Activated T-helper 17 cell treated with anti-CD3 and anti-CD28 coated beads, Interleukin-2, amount 50 U/mL, for 72 hours (primary cell): ENCODE measurements around the gene FADS6. TPM values are rescaled to one million over a fixed set of nuclear protein-coding genes. Genes with fewer than 3 reads are reported as not detected.
"Not testable (repeated sequence)": the region's sequence is repeated elsewhere in the genome, so short reads cannot be mapped to it uniquely, and the experiment has no call there.

Experiments
- ATAC-seq: fragments of 150-1000 bp; cut with Tn5 transposase; replicated peaks from 2 replicates; pipeline ENCODE4 v1.10.0; 2021; ENCODE audit warnings: mild to moderate bottlenecking, moderate library complexity
- H3K27ac Mint-ChIP-seq: one replicate; pipeline ENCODE4 v1.8.0; 2022; ENCODE audit warnings: mixed read lengths
- H3K27me3 Mint-ChIP-seq: one replicate; pipeline ENCODE4 v1.8.0; 2022; ENCODE audit warnings: mixed read lengths
- H3K36me3 Mint-ChIP-seq: one replicate; pipeline ENCODE4 v1.8.0; 2022; ENCODE audit warnings: low read depth, mild to moderate bottlenecking, mixed read lengths
- H3K4me1 Mint-ChIP-seq: one replicate; pipeline ENCODE4 v1.8.0; 2022; ENCODE audit warnings: mixed read lengths
- H3K4me3 Mint-ChIP-seq: one replicate; pipeline ENCODE4 v1.8.0; 2022; ENCODE audit warnings: mild to moderate bottlenecking, mixed read lengths
- H3K9me3 Mint-ChIP-seq: one replicate; pipeline ENCODE4 v1.8.0; 2022; ENCODE audit warnings: mixed read lengths
- total RNA-seq, 2 donors: library from RNA; stranded (reverse); gene quantifications; one replicate each; pipeline ENCODE4 v1.2.3, GENCODE V29; 2022

Gene FADS6
- total RNA-seq, 2 donors from 2014 or later: not detected

DNA sequence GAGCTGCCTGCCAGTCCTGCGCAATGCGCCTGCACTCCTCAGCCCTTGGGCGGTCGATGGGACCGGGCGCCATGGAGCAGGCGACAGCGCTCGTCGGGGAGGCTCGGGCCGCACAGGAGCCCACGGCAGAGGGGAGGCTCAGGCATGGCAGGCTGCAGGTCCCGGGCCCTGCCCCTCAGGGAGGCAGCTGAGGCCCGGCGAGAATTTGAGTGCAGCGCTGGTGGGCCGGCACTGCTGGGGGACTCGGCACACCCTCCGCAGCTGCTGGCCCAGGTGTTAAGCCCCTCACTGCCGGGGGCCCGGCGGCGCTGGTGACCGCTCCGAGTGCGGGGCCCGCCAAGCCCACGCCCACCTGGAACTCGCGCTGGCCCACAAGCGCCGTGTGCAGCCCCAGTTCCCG lies 13.6 kb upstream of the FADS6 start:
- no peak overlapping the region for H3K27ac Mint-ChIP-seq
- peaks cover 5% of the 10 kb centered on the region for H3K27me3 Mint-ChIP-seq
- ATAC-seq: no peak
- H3K36me3 Mint-ChIP-seq: no peaks in the 10 kb centered on the region
- no peak overlapping the region for H3K4me3 Mint-ChIP-seq
- H3K4me1 Mint-ChIP-seq: no peaks in the 10 kb centered on the region
- no peaks in the 10 kb centered on the region for H3K9me3 Mint-ChIP-seq

DNA sequence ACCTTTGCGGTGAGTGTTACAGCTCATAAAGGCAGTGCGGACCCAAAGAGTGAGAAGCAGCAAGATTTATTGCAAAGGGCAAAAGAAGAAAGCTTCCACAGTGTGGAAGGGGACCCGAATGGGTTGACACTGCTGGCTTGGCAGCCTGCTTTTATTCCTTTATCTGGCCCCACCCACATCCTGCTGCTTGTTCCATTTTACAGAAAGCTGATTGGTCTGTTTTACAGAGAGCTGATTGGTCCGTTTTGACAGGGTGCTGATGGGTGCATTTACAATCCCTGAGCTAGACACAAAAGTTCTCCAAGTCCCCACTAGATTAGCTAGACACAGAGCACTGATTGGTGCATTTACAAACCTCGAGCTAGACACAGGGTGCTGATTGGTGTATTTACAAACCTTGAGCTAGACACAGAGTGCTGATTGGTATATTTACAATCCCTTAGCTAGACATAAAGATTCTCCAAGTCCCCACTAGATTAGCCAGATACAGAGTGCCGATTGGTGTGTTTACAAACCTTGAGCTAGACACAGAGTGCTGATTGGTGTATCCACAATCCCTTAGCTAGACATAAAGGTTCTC lies 12.9 kb upstream of the FADS6 start:
- not testable (repeated sequence) for H3K36me3 Mint-ChIP-seq, H3K9me3 Mint-ChIP-seq, H3K4me1 Mint-ChIP-seq, H3K27me3 Mint-ChIP-seq, H3K27ac Mint-ChIP-seq, ATAC-seq, H3K4me3 Mint-ChIP-seq

DNA sequence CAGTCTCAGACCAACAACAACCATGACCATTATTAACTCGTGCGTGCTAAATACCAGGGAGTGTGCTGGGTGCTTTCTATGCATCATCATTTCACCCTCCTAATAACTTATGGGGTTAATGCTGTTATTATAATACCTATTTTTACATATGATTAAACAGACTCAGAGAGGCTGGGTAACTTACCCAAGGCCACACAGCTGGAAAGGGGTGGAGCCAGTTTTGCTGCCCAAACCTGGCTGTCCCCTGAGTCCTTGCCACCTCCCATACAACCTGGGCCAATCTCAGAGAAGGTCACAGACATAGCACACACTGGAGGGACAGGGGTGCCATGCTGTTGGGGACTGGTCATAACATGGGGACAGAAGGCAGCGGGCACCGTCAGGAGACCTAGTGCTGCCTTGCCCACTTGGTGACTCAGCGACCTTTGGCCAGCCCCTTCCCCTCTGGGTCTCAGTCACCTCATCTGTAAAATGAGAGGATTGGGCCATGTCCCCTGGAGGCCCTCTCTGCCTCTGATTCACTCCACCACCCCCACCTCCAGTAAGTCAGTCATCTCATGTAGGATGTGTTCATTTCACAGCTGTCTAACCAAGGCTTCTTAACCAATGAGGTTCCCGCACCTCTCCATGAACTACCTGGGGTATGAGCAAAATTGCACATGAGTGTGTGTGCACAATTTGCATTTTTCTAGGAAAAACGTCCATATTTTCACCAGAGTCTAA lies 11.4 kb upstream of the FADS6 start:
- H3K27ac Mint-ChIP-seq: no peak overlapping the region
- H3K27me3 Mint-ChIP-seq: peaks cover 5% of the 10 kb centered on the region
- no peaks in the 10 kb centered on the region for H3K9me3 Mint-ChIP-seq
- no peaks in the 10 kb centered on the region for H3K4me1 Mint-ChIP-seq
- peak; percentile 43 for ATAC-seq
- no peaks in the 10 kb centered on the region for H3K36me3 Mint-ChIP-seq
- no peak overlapping the region for H3K4me3 Mint-ChIP-seq

DNA sequence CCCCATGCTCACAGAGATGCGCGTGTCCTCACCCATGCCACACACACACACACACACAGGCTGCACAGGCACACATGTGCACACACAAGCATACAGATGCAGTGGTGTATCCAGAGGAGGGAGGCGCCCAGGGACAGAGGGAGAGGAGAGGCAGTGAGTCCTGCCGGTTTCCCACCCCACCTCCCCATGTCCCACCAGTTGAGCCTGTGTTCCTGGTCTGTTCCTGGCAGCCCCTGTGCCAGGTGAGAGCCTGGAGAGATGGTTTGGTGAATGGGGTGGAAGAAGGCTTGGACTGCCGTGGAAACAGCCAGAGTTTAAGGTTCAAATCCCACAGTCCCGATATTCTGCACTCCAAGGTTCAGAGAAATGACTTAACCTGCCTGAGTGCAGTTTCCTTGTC lies 10.2 kb upstream of the FADS6 start:
- Mint-ChIP-seq H3K4me3 (no peak overlapping the region), H3K9me3 (no peaks in the 10 kb centered on the region), H3K36me3 (no peaks in the 10 kb centered on the region), H3K4me1 (no peaks in the 10 kb centered on the region), H3K27ac (no peak overlapping the region), H3K27me3 (peaks cover 5% of the 10 kb centered on the region)
- no peak for ATAC-seq

DNA sequence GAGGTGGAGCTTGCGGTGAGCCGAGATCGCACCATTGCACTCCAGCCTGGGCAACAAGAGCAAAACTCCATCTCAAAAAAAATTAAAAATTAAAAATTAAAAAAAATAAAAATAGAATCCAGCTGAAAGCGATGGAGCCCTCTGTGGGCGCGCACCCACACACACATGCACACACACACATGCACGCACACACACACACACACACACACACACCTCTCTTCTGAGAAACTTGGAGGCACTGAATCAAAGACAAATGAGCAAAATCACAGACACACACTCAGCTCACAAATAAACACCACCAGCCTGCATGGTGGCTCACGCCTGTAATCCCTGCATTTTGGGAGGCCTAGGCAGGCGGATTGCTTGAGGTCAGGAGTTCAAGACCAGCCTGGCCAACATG lies 9.6 kb upstream of the FADS6 start:
- Mint-ChIP-seq H3K4me3 (no peak overlapping the region), H3K4me1 (no peaks in the 10 kb centered on the region)

DNA sequence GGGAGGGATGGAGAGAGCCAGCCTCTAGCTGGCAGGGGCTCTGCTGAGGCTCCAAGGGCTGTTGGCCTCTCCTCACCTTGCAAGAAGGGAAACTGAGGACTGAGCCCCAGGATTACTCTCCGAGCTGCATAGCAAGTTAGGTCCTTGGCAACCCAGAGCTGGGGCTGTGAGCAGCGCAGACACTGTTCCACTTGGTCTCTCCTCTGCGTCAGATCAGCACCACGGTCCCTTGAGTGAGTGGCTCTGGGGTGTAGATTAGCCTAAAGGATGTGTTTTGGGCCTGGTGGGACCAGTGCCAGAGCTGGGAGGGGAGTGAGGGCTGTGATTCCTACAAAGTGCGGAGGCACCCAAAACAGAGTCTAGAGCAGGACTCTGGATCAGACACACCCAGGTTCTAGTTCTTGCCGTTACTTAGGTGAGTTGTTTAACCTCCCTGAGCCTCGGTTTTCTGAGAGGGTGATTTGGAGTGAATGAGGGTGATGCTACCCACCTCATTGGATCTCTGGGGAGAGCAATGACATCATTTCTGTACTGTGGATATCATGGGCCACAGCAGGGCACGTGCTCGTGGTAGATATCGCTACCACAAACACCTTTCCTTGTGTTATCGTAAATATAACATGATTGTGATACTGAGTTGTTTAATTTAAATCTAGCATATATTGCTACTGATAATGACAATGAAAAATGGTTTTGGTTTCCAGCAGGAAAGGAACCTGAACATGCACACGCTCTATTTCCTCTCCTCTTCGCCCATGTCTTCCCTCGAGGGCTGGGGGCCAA lies 8.1 kb upstream of the FADS6 start:
- ATAC-seq: no peak
- H3K9me3 Mint-ChIP-seq: no peaks in the 10 kb centered on the region
- no peak overlapping the region for H3K4me3 Mint-ChIP-seq
- H3K4me1 Mint-ChIP-seq: no peaks in the 10 kb centered on the region
- H3K27ac Mint-ChIP-seq: no peak overlapping the region
- peaks cover 5% of the 10 kb centered on the region for H3K27me3 Mint-ChIP-seq
- no peaks in the 10 kb centered on the region for H3K36me3 Mint-ChIP-seq

More for the DNA sequence above, 9.6 kb upstream of the FADS6 start:
- peaks cover 5% of the 10 kb centered on the region for H3K27me3 Mint-ChIP-seq
- no peak for ATAC-seq
- H3K9me3 Mint-ChIP-seq: no peaks in the 10 kb centered on the region
- no peak overlapping the region for H3K27ac Mint-ChIP-seq
- no peaks in the 10 kb centered on the region for H3K36me3 Mint-ChIP-seq

DNA sequence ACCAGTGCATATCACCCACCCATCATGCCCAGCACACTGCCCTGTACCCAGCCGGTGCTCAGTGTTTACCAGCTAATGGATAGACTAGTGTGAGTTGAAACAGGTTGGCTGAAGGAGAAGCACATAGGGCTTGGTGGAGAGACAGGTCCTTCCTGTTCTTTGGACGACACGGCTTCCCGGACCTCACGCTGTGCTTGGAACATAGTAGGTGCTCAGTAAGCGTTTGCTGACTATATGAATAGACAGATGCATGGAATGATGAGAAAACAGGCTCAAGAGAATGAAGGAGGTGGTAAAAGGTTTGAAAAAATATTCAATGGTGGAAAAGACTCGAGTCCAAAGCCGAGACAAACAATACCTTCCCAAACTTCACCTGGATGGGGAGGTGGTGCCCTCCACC lies 6.8 kb upstream of the FADS6 start:
- Mint-ChIP-seq H3K4me1 (no peaks in the 10 kb centered on the region), H3K9me3 (no peaks in the 10 kb centered on the region), H3K27ac (no peak overlapping the region), H3K4me3 (no peak overlapping the region), H3K27me3 (peaks cover 10% of the 10 kb centered on the region), H3K36me3 (no peaks in the 10 kb centered on the region)
- ATAC-seq: no peak

DNA sequence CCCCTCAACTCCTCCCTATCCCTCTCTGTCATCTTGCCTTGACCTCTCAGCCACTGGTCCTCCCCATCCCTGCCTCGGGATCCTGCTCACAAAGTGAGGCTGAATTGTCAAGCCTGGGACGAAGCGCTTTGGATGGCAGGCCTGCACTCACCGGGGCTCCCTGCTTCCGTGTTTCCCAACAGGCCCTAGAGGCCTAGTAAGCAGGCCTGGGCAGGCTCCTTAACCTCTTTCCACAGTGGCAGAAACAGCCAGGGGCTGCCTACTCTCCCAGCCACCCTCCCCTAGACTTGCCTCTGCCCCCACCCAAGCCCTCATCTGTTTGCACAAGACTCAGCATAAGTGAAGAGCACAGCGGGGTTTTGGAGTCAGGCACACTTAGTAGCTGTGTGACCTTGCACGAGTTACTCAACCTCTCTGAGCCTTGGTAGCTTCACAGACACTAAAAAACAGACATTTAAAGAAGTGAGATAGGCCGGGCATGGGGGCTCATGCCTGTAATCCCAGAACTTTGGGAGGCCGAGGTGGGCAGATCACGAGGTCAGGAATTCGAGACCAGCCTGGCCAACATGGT lies 5.0 kb upstream of the FADS6 start:
- Mint-ChIP-seq H3K9me3 (no peaks in the 10 kb centered on the region), H3K4me1 (no peaks in the 10 kb centered on the region), H3K27ac (no peak overlapping the region), H3K4me3 (no peak overlapping the region), H3K27me3 (peaks cover 19% of the 10 kb centered on the region), H3K36me3 (no peaks in the 10 kb centered on the region)
- ATAC-seq: no peak

DNA sequence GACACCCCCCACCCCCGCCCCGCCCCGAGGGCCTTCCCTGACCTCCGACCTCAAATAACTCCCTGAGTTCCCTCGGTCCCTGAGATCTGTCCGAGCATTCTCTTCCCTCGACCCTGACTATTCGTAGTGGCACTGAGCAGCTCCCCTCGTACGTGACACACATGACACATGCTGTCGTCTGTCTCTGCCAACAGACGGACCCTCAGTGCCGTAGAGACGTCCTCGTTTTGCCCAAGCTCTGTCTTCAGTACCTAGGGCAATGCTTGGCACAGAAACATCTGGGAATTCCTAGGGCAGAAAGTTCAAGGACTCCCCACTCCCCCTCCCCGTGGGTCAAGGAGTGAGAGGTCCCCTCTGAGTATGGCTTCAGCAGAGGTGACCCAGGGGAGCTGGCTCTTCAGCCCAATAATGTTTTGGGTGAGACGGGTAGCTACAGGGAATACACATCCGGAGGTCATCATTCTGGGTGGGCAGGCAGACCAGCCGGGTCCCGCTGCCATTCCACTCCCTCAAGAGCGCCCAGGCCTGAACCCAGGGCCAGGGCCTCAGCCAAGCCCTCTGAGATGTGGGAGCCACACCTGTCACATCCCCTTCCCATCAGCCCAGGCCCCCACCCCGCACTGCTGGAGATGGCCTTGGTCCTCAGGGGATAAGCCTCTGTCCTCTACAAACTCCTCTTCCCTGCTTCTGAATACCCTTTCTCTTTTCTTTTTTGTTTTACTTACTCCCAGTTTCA lies 671 bp upstream of the FADS6 start:
- peaks cover 19% of the 10 kb centered on the region for H3K27me3 Mint-ChIP-seq
- peak overlapping the region; percentile 46 for H3K4me3 Mint-ChIP-seq
- H3K9me3 Mint-ChIP-seq: no peaks in the 10 kb centered on the region
- no peaks in the 10 kb centered on the region for H3K4me1 Mint-ChIP-seq
- no peaks in the 10 kb centered on the region for H3K36me3 Mint-ChIP-seq
- H3K27ac Mint-ChIP-seq: no peak overlapping the region
- ATAC-seq: no peak

DNA sequence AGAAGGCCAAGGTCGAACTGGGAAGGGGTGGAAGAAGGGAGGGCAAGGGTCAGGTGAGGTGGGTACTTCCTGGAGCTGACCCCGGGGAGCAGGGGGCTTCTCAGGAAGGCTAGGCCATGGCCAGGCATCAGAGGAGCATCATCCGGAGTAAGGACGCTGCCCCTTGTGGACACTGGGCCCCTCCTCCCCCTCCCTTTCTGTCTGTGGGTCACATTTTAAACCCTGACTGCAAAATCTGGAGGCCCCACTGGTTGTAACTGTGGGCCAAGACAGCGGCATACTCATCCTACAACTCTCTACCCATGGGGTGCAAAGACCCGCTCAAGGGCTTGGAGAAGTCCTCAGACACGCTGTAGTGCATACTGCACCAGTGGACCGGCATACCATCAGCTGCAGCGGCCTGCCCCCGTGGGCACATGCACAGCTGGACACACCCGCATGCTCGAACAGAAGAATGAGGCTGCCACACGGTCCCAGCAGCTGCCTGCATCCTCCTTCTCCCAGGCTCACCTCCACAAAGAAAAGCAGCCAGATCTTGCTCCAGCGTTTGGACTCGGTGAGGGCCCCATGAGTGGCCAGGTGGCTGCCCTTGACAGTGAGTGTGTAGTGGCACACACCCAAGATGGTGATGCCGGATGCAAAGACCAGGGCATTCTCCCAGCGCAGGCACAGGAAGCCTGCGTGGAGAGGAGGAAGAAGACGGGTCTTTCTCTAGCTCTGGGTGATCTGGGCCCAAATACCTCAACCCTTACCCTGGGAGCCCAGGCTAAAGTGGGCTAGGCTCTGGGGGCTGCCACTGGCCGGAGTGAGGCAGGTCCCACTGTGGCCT lies 1.2 kb downstream of the FADS6 start:
- H3K27ac Mint-ChIP-seq: no peak overlapping the region
- ATAC-seq: no peak
- no peak overlapping the region for H3K4me3 Mint-ChIP-seq
- H3K4me1 Mint-ChIP-seq: no peaks in the 10 kb centered on the region
- peaks cover 21% of the 10 kb centered on the region for H3K27me3 Mint-ChIP-seq
- no peaks in the 10 kb centered on the region for H3K36me3 Mint-ChIP-seq
- H3K9me3 Mint-ChIP-seq: no peaks in the 10 kb centered on the region

DNA sequence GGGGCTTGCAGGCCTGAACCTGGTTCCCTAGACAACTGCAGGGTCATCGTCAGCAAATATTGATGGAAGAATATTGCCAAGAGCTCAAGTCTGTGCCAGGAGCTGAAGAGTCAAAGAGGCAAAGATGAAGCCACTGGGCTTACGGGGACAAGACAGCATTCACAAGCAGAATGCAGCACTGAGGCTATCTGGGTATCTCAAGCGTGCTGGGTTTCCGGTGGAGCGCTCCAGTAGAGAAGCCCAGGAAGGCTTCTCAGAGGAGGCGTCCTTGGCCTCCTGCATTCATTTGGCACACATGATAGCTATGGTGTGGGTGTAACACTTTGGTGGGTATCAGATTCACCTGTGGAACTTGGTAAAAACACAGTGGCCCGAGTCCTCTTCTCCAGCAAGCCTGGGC lies 2.9 kb downstream of the FADS6 start:
- Mint-ChIP-seq H3K27ac (no peak overlapping the region), H3K36me3 (no peaks in the 10 kb centered on the region), H3K27me3 (peaks cover 26% of the 10 kb centered on the region), H3K4me3 (no peak overlapping the region), H3K9me3 (no peaks in the 10 kb centered on the region), H3K4me1 (no peaks in the 10 kb centered on the region)
- no peak for ATAC-seq

DNA sequence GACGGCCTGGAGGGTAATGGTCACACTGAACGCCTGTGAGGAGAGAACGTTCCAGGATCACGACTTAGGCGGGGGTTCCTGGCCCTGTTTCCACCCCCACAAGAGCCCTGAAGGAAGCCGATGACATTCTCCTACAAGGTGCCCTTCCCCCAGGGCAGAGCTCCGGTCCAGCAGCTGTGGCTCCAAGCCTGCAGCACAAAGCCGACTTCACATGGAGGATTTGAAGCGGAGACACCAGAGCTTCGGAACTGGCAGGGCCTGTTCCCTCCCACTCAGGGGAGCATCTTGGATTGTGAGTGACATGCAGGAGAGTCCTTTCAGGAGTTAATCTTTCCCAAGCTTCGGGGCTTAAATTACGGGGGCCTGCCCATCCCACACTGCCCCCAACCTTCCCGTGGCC lies 5.0 kb downstream of the FADS6 start:
- Mint-ChIP-seq H3K4me3 (no peak overlapping the region), H3K27me3 (peaks cover 21% of the 10 kb centered on the region), H3K9me3 (no peaks in the 10 kb centered on the region), H3K4me1 (no peaks in the 10 kb centered on the region), H3K36me3 (no peaks in the 10 kb centered on the region), H3K27ac (no peak overlapping the region)
- no peak for ATAC-seq

DNA sequence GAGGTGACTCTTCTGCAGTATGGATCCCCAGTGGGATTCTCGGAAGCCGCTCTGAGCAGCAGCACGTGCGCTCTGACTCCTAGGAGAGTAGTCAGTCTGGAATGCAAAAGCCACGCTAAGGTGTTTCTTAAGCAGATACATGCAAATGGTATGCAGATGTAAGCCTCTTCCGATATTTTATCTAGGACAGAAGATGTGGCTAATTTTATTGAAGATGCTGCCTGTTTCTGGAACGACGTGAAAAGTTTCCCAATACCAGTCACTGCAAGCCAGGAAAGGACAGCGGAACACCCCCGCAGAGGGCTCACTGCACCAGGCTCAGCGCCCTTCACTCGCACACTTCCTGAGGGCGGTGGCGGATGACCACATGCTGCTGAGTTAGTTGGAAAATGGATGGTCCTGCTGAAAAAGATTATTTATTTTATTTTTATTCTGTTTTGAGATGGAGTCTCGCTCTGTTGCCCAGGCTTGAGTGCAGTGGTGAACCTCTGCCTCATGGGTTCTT lies 10.1 kb downstream of the FADS6 start:
- Mint-ChIP-seq H3K9me3 (no peaks in the 10 kb centered on the region), H3K4me1 (no peaks in the 10 kb centered on the region), H3K27ac (no peak overlapping the region), H3K36me3 (no peaks in the 10 kb centered on the region), H3K27me3 (peaks cover 21% of the 10 kb centered on the region), H3K4me3 (no peak overlapping the region)
- no peak for ATAC-seq
